Stimulated activated naive B cell treated with anti-CD40 and anti-IgM and Interleukin-4, amounts not matched to agents 10 μg/mL and 1 μg/mL and 100 μg/mL, for 72 hours (primary cell): Measurements from ENCODE around the gene PCBD1.
"Not testable (repeated sequence)": the region's sequence is repeated elsewhere in the genome, so short reads cannot be mapped to it uniquely, and the experiment has no call there.

ENCODE experiments used
- ATAC-seq, 2 donors: fragments of 150-1000 bp; cut with Tn5 transposase; replicated peaks; 2 replicates each; pipeline ENCODE4 v1.10.0; 2021; ENCODE audit warnings: moderate library complexity in 1 of 2
- DNase-seq: peaks from one replicate; pipeline ENCODE4 v3.0.0; 2021
- H3K27ac Mint-ChIP-seq: one replicate; pipeline ENCODE4 v1.8.0; 2022; ENCODE audit warnings: mild to moderate bottlenecking, mixed read lengths
- H3K27me3 Mint-ChIP-seq, 2 donors: one replicate each; pipeline ENCODE4 v1.8.0; 2022; ENCODE audit warnings: mixed read lengths in 2 of 2
- H3K36me3 Mint-ChIP-seq, 2 donors: one replicate each; pipeline ENCODE4 v1.8.0; 2022; ENCODE audit warnings: mixed read lengths in 2 of 2, mild to moderate bottlenecking in 1 of 2
- H3K4me1 Mint-ChIP-seq, 2 donors: one replicate each; pipeline ENCODE4 v1.8.0; 2022; ENCODE audit warnings: mixed read lengths in 2 of 2, mild to moderate bottlenecking in 1 of 2
- H3K4me3 Mint-ChIP-seq, 2 donors: one replicate each; pipeline ENCODE4 v1.8.0; 2022; ENCODE audit warnings: mild to moderate bottlenecking in 2 of 2, mixed read lengths in 2 of 2, moderate library complexity in 1 of 2
- H3K9me3 Mint-ChIP-seq, 2 donors: one replicate each; pipeline ENCODE4 v1.8.0; 2022; ENCODE audit warnings: mixed read lengths in 2 of 2, mild to moderate bottlenecking in 1 of 2

The PCBD1 gene

GRCh38 chr10:70925377-70926225 is 37.2 kb upstream of the PCBD1 start:
- no peaks in the 10 kb centered on the region for H3K9me3 Mint-ChIP-seq
- no peaks in the 10 kb centered on the region for H3K36me3 Mint-ChIP-seq
- H3K27me3 Mint-ChIP-seq = peaks cover 28 to 37% of the 10 kb centered on the region in 2 donors
- H3K4me1 Mint-ChIP-seq = peaks cover 12 to 17% of the 10 kb centered on the region in 2 donors
- DNase-seq (peak; percentile 5), ATAC-seq (peak; percentile 78 to 79)
- H3K4me3 Mint-ChIP-seq = no peak overlapping the region
- no peak overlapping the region for H3K27ac Mint-ChIP-seq

- H3K4me3 Mint-ChIP-seq = no peak overlapping the region
- DNase-seq (no peak), ATAC-seq (no peak)
- no peak overlapping the region for H3K27ac Mint-ChIP-seq
- no peaks in the 10 kb centered on the region for H3K36me3 Mint-ChIP-seq
- H3K9me3 Mint-ChIP-seq = no peaks in the 10 kb centered on the region
- peaks cover 31 to 43% of the 10 kb centered on the region in 2 donors for H3K27me3 Mint-ChIP-seq
- peaks cover 11 to 17% of the 10 kb centered on the region in 2 donors for H3K4me1 Mint-ChIP-seq
Measured at GRCh38 chr10:70923696-70924095, 35.3 kb upstream of the PCBD1 start.

GRCh38 chr10:70921285-70921684 is 32.9 kb upstream of the PCBD1 start:
- Mint-ChIP-seq H3K9me3 (no peaks in the 10 kb centered on the region), H3K4me1 (peaks cover 5 to 7% of the 10 kb centered on the region in 2 donors), H3K4me3 (no peak overlapping the region), H3K27ac (no peak overlapping the region), H3K27me3 (peaks cover 31 to 44% of the 10 kb centered on the region in 2 donors), H3K36me3 (no peaks in the 10 kb centered on the region)
- ATAC-seq (no peak), DNase-seq (no peak)

GRCh38 chr10:70920519-70920918 is 32.2 kb upstream of the PCBD1 start:
- Mint-ChIP-seq H3K27me3 (peaks cover 30 to 46% of the 10 kb centered on the region in 2 donors), H3K27ac (no peak overlapping the region), H3K4me3 (no peak overlapping the region), H3K4me1 (peaks cover 4 to 6% of the 10 kb centered on the region in 2 donors), H3K36me3 (no peaks in the 10 kb centered on the region), H3K9me3 (no peaks in the 10 kb centered on the region)
- DNase-seq (no peak), ATAC-seq (no peak)

DNA sequence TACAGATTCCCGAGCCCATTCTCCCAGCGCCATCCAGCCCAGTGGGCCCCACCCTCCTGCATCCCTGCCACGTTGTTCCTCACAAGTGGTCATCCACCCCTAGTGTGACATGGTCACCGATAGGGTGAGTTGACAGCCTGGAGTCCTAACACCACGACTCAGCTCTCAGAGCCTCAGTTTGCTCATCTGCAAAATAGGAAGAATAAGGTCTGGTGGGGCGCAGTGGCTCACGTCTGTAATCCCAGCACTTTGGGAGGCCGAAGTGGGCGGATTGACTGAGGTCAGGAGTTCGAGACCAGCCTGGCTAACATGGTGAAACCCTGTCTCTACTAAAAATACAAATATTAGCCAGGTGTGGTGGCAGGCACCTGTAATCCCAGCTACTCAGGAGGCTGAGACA is 31.5 kb upstream of the PCBD1 start:
- H3K4me1 Mint-ChIP-seq, H3K9me3 Mint-ChIP-seq, H3K36me3 Mint-ChIP-seq, H3K27ac Mint-ChIP-seq, DNase-seq, H3K4me3 Mint-ChIP-seq, ATAC-seq: not testable (repeated sequence)
- peaks cover 23 to 41% of the 10 kb centered on the region in 2 donors for H3K27me3 Mint-ChIP-seq

GRCh38 chr10:70918851-70919530 is 30.6 kb upstream of the PCBD1 start:
- Mint-ChIP-seq H3K36me3 (no peaks in the 10 kb centered on the region), H3K9me3 (no peaks in the 10 kb centered on the region), H3K4me3 (no peak overlapping the region), H3K27me3 (peaks cover 19 to 38% of the 10 kb centered on the region in 2 donors), H3K4me1 (no peaks in the 10 kb centered on the region), H3K27ac (no peak overlapping the region)
- DNase-seq = no peak
- no peak for ATAC-seq

DNA sequence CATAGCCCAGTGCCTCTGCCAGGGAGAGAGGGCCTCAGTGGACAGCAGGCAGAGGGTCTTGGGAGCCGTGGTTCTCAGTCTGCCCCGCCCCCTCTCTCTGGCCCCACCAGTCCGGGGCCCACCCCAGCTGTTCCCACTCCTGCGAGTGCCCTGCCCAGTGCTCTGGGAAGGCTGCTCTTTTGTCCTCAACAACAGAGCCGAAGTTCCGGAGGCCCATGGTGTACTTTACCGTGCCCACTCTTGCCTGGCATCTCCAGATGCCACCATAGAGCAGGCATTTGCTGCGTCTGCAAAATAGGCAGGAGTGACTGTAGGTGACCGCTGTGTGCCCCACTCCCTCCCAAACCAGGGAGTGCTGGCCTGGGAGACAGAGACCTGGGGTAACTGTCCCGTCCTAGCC is 29.3 kb upstream of the PCBD1 start:
- Mint-ChIP-seq H3K27ac (no peak overlapping the region), H3K27me3 (peaks cover 11 to 38% of the 10 kb centered on the region in 2 donors), H3K4me3 (no peak overlapping the region), H3K9me3 (no peaks in the 10 kb centered on the region), H3K36me3 (no peaks in the 10 kb centered on the region), H3K4me1 (no peaks in the 10 kb centered on the region)
- DNase-seq (no peak), ATAC-seq (no peak)

DNA sequence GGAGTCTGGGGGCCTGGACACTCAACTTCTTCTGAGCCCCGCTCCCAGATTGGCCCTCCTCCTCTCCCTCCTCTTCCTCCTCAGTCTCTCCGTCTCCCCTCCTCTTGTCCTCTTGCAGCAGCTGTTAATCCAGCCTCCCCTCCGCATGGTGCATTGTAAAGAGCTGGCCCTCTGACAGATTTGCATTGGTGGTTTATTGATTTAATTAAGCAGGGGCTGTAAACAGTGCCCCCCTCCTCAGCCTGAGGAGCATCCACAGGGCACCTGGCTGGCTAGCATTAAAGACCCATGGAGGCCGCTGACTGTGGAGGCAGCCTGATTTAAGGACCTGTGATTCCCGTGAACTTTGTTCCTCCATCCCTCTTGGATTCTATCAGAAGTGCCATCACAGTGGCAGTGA is 28.9 kb upstream of the PCBD1 start:
- Mint-ChIP-seq H3K27me3 (peaks cover 11 to 35% of the 10 kb centered on the region in 2 donors), H3K9me3 (peaks cover 0 to 1% of the 10 kb centered on the region in 2 donors), H3K4me1 (no peaks in the 10 kb centered on the region), H3K4me3 (no peak overlapping the region), H3K27ac (no peak overlapping the region), H3K36me3 (no peaks in the 10 kb centered on the region)
- ATAC-seq (no peak), DNase-seq (no peak)

DNA sequence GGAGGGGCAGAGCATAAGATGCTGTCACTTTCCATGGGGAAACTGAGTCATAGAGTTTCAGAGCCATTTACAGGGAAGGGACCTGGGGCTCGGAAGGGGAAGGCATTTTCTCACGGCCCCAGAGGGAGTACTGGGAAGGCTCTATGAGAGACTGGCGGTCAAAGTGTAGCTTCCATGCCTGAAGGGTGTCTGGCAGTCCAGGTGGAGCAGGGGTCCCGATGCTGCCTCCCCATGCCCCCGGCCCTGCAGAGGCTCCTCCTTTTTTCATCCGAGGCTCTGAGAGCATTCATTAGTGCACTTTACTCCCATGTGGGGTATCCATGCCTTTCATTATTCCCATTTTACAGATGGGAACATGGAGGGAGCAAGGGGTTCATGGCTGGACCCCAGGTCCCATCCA is 27.9 kb upstream of the PCBD1 start:
- no peaks in the 10 kb centered on the region for H3K4me1 Mint-ChIP-seq
- ATAC-seq = no peak
- H3K4me3 Mint-ChIP-seq = no peak overlapping the region
- H3K27me3 Mint-ChIP-seq = peaks cover 5 to 29% of the 10 kb centered on the region in 2 donors
- DNase-seq = no peak
- peaks cover 2 to 3% of the 10 kb centered on the region in 2 donors for H3K36me3 Mint-ChIP-seq
- H3K27ac Mint-ChIP-seq = no peak overlapping the region
- peaks cover 4% of the 10 kb centered on the region in 2 donors for H3K9me3 Mint-ChIP-seq

- H3K4me3 Mint-ChIP-seq = no peak overlapping the region
- H3K27me3 Mint-ChIP-seq = peaks cover 5 to 25% of the 10 kb centered on the region in 2 donors
- ATAC-seq (no peak), DNase-seq (no peak)
- H3K9me3 Mint-ChIP-seq = peaks cover 4% of the 10 kb centered on the region in 2 donors
- no peaks in the 10 kb centered on the region for H3K4me1 Mint-ChIP-seq
- H3K27ac Mint-ChIP-seq = no peak overlapping the region
- peaks cover 2 to 3% of the 10 kb centered on the region in 2 donors for H3K36me3 Mint-ChIP-seq
Measured at GRCh38 chr10:70915806-70916205, 27.4 kb upstream of the PCBD1 start.

- no peak overlapping the region for H3K27ac Mint-ChIP-seq
- peaks cover 0 to 21% of the 10 kb centered on the region in 2 donors for H3K27me3 Mint-ChIP-seq
- ATAC-seq = no peak
- no peaks in the 10 kb centered on the region for H3K4me1 Mint-ChIP-seq
- H3K9me3 Mint-ChIP-seq = peaks cover 4% of the 10 kb centered on the region in 2 donors
- H3K36me3 Mint-ChIP-seq = peaks cover 2 to 3% of the 10 kb centered on the region in 2 donors
- no peak for DNase-seq
- H3K4me3 Mint-ChIP-seq = no peak overlapping the region
Measured at GRCh38 chr10:70915206-70915605, 26.8 kb upstream of the PCBD1 start.

DNA sequence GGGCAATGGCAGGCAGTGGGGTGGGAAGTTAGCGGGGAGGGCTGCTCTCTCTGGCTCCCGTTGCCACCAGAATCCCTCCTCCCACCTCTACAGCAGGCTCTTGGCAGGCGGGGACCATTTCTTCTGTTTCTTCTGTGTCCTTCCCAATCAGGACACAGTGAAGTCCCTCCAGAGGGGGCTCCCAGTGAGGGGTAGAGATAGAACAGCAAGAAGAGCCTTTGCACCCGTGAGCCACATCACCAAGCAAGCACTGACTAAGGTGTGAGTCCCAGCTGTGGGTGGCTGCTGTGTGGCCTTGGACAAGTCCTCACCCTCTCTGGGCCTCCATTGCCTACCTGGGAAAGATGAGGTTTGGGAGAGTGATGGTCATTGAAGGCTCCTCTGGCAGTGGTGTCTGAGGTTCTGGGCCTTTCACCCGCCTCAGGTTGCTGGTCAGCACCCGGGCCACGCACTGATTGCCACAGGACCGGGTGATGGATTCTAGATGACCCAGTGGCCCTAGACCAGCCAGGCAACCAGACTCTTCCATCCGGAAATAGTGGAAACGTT is 26.0 kb upstream of the PCBD1 start:
- Mint-ChIP-seq H3K27ac (no peak overlapping the region), H3K36me3 (peaks cover 2 to 3% of the 10 kb centered on the region in 2 donors), H3K9me3 (peaks cover 4% of the 10 kb centered on the region in 2 donors), H3K4me1 (no peaks in the 10 kb centered on the region), H3K4me3 (no peak overlapping the region), H3K27me3 (peaks cover 0 to 20% of the 10 kb centered on the region in 2 donors)
- ATAC-seq (no peak), DNase-seq (no peak)

DNA sequence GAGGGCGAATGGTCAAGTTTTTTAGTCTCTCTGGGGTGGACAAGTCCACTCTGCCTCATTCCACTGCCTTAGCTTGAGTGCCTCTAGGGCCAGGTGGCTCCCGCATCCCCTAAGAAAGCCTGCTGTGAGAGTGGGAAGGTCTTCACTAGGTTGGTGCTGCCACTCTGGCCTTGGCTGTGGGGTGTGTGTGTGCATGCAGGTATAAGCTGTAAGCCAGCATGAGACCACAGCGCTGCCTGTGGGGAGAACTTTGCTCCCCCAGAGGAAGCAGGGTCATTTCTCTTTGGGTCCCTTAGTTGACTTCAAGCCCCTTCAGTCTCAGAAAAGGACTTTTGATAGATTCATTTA is 25.5 kb upstream of the PCBD1 start:
- DNase-seq (no peak), ATAC-seq (no peak)
- peaks cover 4% of the 10 kb centered on the region in 2 donors for H3K9me3 Mint-ChIP-seq
- H3K4me1 Mint-ChIP-seq = no peaks in the 10 kb centered on the region
- no peak overlapping the region for H3K4me3 Mint-ChIP-seq
- no peak overlapping the region for H3K27ac Mint-ChIP-seq
- H3K36me3 Mint-ChIP-seq = peaks cover 2 to 3% of the 10 kb centered on the region in 2 donors
- H3K27me3 Mint-ChIP-seq = peaks cover 0 to 17% of the 10 kb centered on the region in 2 donors

DNA sequence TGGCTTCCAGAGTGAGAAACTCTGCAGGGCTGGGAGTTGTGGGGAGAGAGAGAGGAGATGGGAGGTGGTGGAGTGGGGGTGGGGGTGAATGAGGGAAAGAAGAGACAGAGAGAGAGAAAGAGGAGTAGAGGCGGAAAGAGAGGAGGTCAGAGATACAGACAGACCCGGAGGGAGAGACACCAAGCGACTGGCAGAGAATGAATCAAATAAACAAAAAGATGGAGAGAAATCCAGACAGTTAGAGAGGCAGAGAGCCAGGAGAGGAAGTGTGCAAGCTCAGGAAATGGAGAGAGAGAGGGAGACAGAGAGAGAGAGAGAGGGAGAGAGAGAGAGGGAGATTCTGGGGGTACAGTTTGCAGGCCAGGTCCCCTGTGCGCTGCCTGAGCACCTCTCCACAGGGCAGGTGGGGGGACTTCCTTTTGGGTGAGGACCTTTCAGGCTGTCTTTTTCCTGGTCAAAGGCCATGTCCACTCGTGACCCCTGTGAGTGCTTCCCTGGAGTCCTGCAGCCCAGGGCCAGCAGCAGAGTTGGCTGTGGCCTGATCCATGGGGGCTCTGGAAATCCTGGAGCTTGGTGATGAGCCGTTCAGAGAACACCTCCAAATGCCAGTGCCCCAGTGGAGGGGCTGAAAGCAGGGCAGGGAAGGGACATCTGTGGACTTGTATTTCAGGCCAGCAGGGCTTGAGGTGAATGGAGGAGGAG is 25.0 kb upstream of the PCBD1 start:
- Mint-ChIP-seq H3K4me1 (no peaks in the 10 kb centered on the region), H3K9me3 (peaks cover 4% of the 10 kb centered on the region in 2 donors), H3K36me3 (peaks cover 2 to 3% of the 10 kb centered on the region in 2 donors), H3K27ac (no peak overlapping the region), H3K27me3 (peaks cover 0 to 16% of the 10 kb centered on the region in 2 donors), H3K4me3 (no peak overlapping the region)
- ATAC-seq (no peak), DNase-seq (no peak)
